ENCODE data around the gene PDZK1IP1.

DNA sequence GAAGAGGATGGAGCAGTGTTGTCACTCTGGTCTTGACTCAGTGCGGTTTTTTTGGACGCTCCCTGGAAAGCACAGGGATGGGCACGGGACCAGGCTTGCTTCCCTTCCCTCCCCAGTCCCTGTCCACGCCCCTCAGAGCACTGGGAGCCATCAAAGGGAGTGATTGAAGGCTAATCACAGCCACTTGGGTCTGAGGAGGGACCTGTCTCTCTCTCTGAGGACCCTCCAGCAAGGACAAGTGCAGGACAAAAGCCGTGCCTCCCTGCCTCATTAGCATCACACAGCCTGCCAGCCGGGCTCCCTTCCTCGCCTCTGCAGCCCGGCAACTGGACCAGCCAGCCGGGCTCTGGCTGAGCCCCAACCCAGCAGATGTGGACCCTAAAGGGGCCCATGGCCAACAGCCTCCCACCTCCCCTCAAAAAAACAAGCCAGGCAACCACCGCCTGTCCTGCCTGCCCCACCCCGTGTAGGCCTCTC, 18.6 kb upstream of the PDZK1IP1 start:
- TF ChIP-seq, protein P1, sequence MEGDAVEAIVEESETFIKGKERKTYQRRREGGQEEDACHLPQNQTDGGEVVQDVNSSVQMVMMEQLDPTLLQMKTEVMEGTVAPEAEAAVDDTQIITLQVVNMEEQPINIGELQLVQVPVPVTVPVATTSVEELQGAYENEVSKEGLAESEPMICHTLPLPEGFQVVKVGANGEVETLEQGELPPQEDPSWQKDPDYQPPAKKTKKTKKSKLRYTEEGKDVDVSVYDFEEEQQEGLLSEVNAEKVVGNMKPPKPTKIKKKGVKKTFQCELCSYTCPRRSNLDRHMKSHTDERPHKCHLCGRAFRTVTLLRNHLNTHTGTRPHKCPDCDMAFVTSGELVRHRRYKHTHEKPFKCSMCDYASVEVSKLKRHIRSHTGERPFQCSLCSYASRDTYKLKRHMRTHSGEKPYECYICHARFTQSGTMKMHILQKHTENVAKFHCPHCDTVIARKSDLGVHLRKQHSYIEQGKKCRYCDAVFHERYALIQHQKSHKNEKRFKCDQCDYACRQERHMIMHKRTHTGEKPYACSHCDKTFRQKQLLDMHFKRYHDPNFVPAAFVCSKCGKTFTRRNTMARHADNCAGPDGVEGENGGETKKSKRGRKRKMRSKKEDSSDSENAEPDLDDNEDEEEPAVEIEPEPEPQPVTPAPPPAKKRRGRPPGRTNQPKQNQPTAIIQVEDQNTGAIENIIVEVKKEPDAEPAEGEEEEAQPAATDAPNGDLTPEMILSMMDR (IDR thresholded peaks at IDR 0.05; ENCODE audit: insufficient read depth, low read length, poor library complexity, severe bottlenecking) = no peak
- no peak for TF ChIP-seq EZH2phosphoT487 (conservative IDR thresholded peaks at IDR 0.05; ENCODE audit: low read length)

Measured in SU-DHL-6 (cell line).